SK-N-SH treated with all-trans-retinoic acid at 6 μM for 48 hours (cell line): ENCODE data around the gene GCN1.
A peak's percentile ranks its signal among the peaks of the same experiment; 100 is the strongest.

Source experiments
- ATAC-seq: fragments of 200-7000 bp; cut with Tn5 transposase; 3 replicates; pipeline ENCODE4 v1.9.1; 2020; ENCODE audit warnings: mild to moderate bottlenecking, moderate library complexity
- ARNTL ChIP-seq: fragments of 450-650 bp; formaldehyde crosslinking; IDR thresholded peaks from 2 replicates; pipeline ENCODE4 v1.5.0; 2020; ENCODE audit warnings: low read depth, mild to moderate bottlenecking, moderate library complexity, borderline replicate concordance
- BACH2 ChIP-seq: fragments of 250-450 bp; sonication (Bioruptor Pico); IDR thresholded peaks from 2 replicates; pipeline ENCODE4 v1.9.0; 2021; ENCODE audit warnings: mild to moderate bottlenecking, borderline replicate concordance
- CSDC2 ChIP-seq: fragments of 250-450 bp; sonication (Bioruptor Pico); IDR thresholded peaks from 2 replicates; pipeline ENCODE4 v1.5.0; 2020; ENCODE audit warnings: mild to moderate bottlenecking, moderate library complexity
- ESRRG ChIP-seq: fragments of 250-450 bp; sonication (Bioruptor Pico); IDR thresholded peaks from 2 replicates; pipeline ENCODE4 v1.6.1; 2021; ENCODE audit warnings: mild to moderate bottlenecking
- GLIS3 ChIP-seq: fragments of 250-450 bp; sonication (Bioruptor Pico); IDR thresholded peaks from 2 replicates; pipeline ENCODE4 v1.5.0; 2020; ENCODE audit warnings: mild to moderate bottlenecking, moderate library complexity
- ISL1 ChIP-seq: fragments of 250-450 bp; sonication (Bioruptor Pico); IDR thresholded peaks from 2 replicates; pipeline ENCODE4 v2.1.2; 2022; ENCODE audit warnings: mild to moderate bottlenecking, moderate library complexity
- OSR1 ChIP-seq: fragments of 250-450 bp; sonication (Bioruptor Pico); IDR thresholded peaks from 2 replicates; pipeline ENCODE4 v1.8.0; 2022; ENCODE audit warnings: moderate library complexity, mild to moderate bottlenecking, inconsistent platforms
- PPARA ChIP-seq: fragments of 250-450 bp; sonication (Bioruptor Pico); IDR thresholded peaks from 2 replicates; pipeline ENCODE4 v1.5.0; 2020; ENCODE audit warnings: mild to moderate bottlenecking, borderline replicate concordance
- RARB ChIP-seq: fragments of 250-450 bp; sonication (Bioruptor Pico); IDR thresholded peaks from 2 replicates; pipeline ENCODE4 v1.8.0; 2021; ENCODE audit warnings: mild to moderate bottlenecking, moderate library complexity
- SNAI2 ChIP-seq: fragments of 250-450 bp; sonication (Bioruptor Pico); IDR thresholded peaks from 2 replicates; pipeline ENCODE4 v1.5.0; 2020; ENCODE audit warnings: mild to moderate bottlenecking, moderate library complexity
- TCF4 ChIP-seq: fragments of 250-450 bp; sonication (Bioruptor Pico); IDR thresholded peaks from 2 replicates; pipeline ENCODE4 v1.8.0; 2021; ENCODE audit warnings: mild to moderate bottlenecking, moderate library complexity, borderline replicate concordance
- TOX ChIP-seq: fragments of 250-450 bp; sonication (Bioruptor Pico); IDR thresholded peaks from 2 replicates; pipeline ENCODE4 v1.8.0; 2021; ENCODE audit warnings: mild to moderate bottlenecking, moderate library complexity, borderline replicate concordance
- ZC3H10 ChIP-seq: fragments of 250-450 bp; sonication (Bioruptor Pico); IDR thresholded peaks from 2 replicates; pipeline ENCODE4 v1.5.1; 2021; ENCODE audit warnings: mild to moderate bottlenecking, moderate library complexity
- ZFP3 ChIP-seq: fragments of 250-450 bp; sonication (Bioruptor Pico); IDR thresholded peaks from 2 replicates; pipeline ENCODE4 v1.5.0; 2020; ENCODE audit warnings: mild to moderate bottlenecking, moderate library complexity
- ZFP30 ChIP-seq: fragments of 450-650 bp; formaldehyde crosslinking; IDR thresholded peaks from 2 replicates; pipeline ENCODE4 v1.5.0; 2022; ENCODE audit warnings: mild to moderate bottlenecking, moderate library complexity
- ZNF565 ChIP-seq: fragments of 450-650 bp; formaldehyde crosslinking; conservative IDR thresholded peaks from 2 replicates; pipeline ENCODE4 v1.5.0; 2020; ENCODE audit warnings: low read depth, mild to moderate bottlenecking, moderate library complexity
- ZNF70 ChIP-seq: fragments of 450-650 bp; formaldehyde crosslinking; IDR thresholded peaks from 2 replicates; pipeline ENCODE4 v1.5.0; 2020; ENCODE audit warnings: mild to moderate bottlenecking, moderate library complexity
- ZNF8 ChIP-seq: fragments of 450-650 bp; formaldehyde crosslinking; IDR thresholded peaks from 2 replicates; pipeline ENCODE4 v1.5.0; 2020; ENCODE audit warnings: mild to moderate bottlenecking, moderate library complexity
- TF ChIP-seq, protein P1 (sequence below): fragments of 250-450 bp; sonication (Bioruptor Pico); IDR thresholded peaks from 2 replicates; pipeline ENCODE4 v1.5.1; 2020; ENCODE audit warnings: low read depth, mild to moderate bottlenecking, moderate library complexity
- TF ChIP-seq, protein P2 (sequence below): fragments of 250-450 bp; sonication (Bioruptor Pico); IDR thresholded peaks from 2 replicates; pipeline ENCODE4 v1.5.0; 2020; ENCODE audit warnings: mild to moderate bottlenecking, moderate library complexity
- TF ChIP-seq, protein P3 (sequence below): fragments of 250-450 bp; sonication (Bioruptor Pico); IDR thresholded peaks from 2 replicates; pipeline ENCODE4 v1.8.0; 2021; ENCODE audit warnings: low read depth, mild to moderate bottlenecking, moderate library complexity, borderline replicate concordance
- TF ChIP-seq, protein P4 (sequence below): fragments of 250-450 bp; sonication (Bioruptor Pico); IDR thresholded peaks from 2 replicates; pipeline ENCODE4 v1.5.1; 2021; ENCODE audit warnings: mild to moderate bottlenecking, moderate library complexity

The GCN1 gene

DNA sequence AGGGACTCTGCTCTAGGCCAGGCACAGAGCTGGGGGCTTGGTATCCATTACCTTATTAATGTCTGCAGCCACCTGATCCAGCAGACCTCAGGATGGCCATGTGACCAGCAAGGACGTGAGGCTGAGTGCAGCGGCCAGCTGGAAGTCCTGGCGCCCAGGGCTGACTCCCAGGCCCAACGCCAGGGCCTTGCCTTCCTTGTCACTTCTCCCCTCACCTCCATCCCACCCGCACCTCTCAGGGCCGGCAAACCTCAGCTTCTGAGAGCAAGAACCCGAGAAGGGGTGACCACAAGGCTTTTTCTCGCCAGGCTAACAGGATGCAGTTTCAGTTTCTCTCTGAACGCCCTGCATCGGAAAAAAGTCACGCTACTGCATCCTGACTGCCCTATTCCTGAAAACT is 93.3 kb downstream of the GCN1 start:
- peak; percentile 13; the same call in 2 of the 3 replicates for ATAC-seq
- TF ChIP-seq RARB (CRISPR knock-in tag) = no peak
- TF ChIP-seq TCF4 (CRISPR knock-in tag) = no peak
- TF ChIP-seq ZNF70 (CRISPR knock-in tag) = no peak
- TF ChIP-seq, protein P1, sequence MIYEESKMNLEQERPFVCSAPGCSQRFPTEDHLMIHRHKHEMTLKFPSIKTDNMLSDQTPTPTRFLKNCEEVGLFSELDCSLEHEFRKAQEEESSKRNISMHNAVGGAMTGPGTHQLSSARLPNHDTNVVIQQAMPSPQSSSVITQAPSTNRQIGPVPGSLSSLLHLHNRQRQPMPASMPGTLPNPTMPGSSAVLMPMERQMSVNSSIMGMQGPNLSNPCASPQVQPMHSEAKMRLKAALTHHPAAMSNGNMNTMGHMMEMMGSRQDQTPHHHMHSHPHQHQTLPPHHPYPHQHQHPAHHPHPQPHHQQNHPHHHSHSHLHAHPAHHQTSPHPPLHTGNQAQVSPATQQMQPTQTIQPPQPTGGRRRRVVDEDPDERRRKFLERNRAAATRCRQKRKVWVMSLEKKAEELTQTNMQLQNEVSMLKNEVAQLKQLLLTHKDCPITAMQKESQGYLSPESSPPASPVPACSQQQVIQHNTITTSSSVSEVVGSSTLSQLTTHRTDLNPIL = no peak
- no peak for TF ChIP-seq CSDC2 (CRISPR knock-in tag)
- no peak for TF ChIP-seq SNAI2 (CRISPR knock-in tag)
- no peak for TF ChIP-seq PPARA (CRISPR knock-in tag)
- no peak for TF ChIP-seq TOX
- no peak for TF ChIP-seq ISL1 (CRISPR knock-in tag)
- TF ChIP-seq, protein P2, sequence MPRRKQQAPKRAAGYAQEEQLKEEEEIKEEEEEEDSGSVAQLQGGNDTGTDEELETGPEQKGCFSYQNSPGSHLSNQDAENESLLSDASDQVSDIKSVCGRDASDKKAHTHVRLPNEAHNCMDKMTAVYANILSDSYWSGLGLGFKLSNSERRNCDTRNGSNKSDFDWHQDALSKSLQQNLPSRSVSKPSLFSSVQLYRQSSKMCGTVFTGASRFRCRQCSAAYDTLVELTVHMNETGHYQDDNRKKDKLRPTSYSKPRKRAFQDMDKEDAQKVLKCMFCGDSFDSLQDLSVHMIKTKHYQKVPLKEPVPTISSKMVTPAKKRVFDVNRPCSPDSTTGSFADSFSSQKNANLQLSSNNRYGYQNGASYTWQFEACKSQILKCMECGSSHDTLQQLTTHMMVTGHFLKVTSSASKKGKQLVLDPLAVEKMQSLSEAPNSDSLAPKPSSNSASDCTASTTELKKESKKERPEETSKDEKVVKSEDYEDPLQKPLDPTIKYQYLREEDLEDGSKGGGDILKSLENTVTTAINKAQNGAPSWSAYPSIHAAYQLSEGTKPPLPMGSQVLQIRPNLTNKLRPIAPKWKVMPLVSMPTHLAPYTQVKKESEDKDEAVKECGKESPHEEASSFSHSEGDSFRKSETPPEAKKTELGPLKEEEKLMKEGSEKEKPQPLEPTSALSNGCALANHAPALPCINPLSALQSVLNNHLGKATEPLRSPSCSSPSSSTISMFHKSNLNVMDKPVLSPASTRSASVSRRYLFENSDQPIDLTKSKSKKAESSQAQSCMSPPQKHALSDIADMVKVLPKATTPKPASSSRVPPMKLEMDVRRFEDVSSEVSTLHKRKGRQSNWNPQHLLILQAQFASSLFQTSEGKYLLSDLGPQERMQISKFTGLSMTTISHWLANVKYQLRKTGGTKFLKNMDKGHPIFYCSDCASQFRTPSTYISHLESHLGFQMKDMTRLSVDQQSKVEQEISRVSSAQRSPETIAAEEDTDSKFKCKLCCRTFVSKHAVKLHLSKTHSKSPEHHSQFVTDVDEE = no peak
- TF ChIP-seq, protein P3, sequence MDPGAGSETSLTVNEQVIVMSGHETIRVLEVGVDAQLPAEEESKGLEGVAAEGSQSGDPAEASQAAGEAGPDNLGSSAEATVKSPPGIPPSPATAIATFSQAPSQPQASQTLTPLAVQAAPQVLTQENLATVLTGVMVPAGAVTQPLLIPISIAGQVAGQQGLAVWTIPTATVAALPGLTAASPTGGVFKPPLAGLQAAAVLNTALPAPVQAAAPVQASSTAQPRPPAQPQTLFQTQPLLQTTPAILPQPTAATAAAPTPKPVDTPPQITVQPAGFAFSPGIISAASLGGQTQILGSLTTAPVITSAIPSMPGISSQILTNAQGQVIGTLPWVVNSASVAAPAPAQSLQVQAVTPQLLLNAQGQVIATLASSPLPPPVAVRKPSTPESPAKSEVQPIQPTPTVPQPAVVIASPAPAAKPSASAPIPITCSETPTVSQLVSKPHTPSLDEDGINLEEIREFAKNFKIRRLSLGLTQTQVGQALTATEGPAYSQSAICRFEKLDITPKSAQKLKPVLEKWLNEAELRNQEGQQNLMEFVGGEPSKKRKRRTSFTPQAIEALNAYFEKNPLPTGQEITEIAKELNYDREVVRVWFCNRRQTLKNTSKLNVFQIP = no peak
- no peak for TF ChIP-seq ARNTL (CRISPR knock-in tag)
- TF ChIP-seq ESRRG (CRISPR knock-in tag) = no peak
- no peak for TF ChIP-seq BACH2 (CRISPR knock-in tag)
- no peak for TF ChIP-seq ZNF8
- TF ChIP-seq, protein P4, sequence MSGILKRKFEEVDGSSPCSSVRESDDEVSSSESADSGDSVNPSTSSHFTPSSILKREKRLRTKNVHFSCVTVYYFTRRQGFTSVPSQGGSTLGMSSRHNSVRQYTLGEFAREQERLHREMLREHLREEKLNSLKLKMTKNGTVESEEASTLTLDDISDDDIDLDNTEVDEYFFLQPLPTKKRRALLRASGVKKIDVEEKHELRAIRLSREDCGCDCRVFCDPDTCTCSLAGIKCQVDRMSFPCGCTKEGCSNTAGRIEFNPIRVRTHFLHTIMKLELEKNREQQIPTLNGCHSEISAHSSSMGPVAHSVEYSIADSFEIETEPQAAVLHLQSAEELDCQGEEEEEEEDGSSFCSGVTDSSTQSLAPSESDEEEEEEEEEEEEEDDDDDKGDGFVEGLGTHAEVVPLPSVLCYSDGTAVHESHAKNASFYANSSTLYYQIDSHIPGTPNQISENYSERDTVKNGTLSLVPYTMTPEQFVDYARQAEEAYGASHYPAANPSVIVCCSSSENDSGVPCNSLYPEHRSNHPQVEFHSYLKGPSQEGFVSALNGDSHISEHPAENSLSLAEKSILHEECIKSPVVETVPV = no peak
- TF ChIP-seq GLIS3 (CRISPR knock-in tag) = no peak
- no peak for TF ChIP-seq ZFP3 (CRISPR knock-in tag)

DNA sequence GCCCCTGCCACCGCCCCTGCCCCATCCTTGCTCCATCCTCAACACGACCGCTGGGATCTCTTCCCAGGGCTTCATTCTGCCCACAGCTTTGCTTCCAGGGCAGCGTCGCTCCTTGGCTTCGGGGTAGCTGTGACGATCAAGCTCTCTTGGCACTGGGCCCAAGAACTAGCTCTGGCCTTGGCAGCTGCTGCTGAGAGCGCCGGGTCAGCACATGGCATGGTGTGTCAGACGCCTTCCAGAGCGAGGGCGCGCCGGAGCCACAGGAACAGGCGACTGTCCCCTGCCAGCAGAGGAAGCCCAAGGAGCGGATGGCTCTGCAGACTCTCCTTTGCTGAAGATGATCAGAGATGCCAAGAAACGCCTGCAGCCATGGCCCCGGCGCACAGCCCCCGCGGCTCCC is 93.9 kb downstream of the GCN1 start:
- TF ChIP-seq, protein P3 = no peak
- TF ChIP-seq, protein P2 = no peak
- TF ChIP-seq ARNTL (CRISPR knock-in tag) (no peak), SNAI2 (CRISPR knock-in tag) (no peak), TOX (no peak), PPARA (CRISPR knock-in tag) (no peak), ZNF70 (CRISPR knock-in tag) (no peak), ZC3H10 (CRISPR knock-in tag) (no peak), ZFP3 (CRISPR knock-in tag) (no peak), GLIS3 (CRISPR knock-in tag) (no peak), ZNF565 (CRISPR knock-in tag) (no peak), ESRRG (CRISPR knock-in tag) (no peak), ZFP30 (CRISPR knock-in tag) (no peak), BACH2 (CRISPR knock-in tag) (no peak), OSR1 (CRISPR knock-in tag) (no peak)
- TF ChIP-seq, protein P4 = no peak
- peak; percentile 50 for ATAC-seq
